ENCODE measurements around the gene COG5.

GRCh38 chr7:107244613-107245012 lies 319.1 kb downstream of the COG5 start:
- TF ChIP-seq GABPA (IDR thresholded peaks at IDR 0.05 in 1 of 2, conservative IDR thresholded peaks at IDR 0.05 in 1 of 2) (no peak), CTCF (IDR thresholded peaks at IDR 0.05; ENCODE audit: low read depth, low read length, missing input control) (no peak), JUND (IDR thresholded peaks at IDR 0.05) (no peak), YY1 (IDR thresholded peaks at IDR 0.05) (no peak), SP1 (IDR thresholded peaks at IDR 0.05) (no peak), RXRA (IDR thresholded peaks at IDR 0.05) (no peak)
